Measurements from ENCODE around the gene ATIC.

ATIC gene

DNA sequence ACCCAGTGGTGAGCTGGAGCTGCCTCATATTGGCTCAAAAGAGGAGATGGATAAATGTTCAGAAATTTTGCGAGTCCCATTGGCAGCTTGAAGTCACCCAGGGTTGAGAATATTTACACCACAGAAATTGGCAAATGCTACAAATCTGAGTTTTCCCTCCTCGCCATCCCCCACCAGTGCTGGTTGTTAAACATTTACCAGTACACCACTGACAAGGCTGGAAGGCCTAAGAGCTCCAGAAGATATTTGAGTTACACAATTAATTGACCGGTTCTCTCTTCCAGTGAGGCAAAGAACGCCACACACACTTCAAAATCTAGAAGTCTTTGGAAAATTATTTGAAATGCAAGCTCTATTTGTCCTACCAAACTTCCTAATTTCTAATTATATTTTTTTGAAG lies 47.5 kb upstream of the ATIC start (continued):
- TF ChIP-seq, protein P1, sequence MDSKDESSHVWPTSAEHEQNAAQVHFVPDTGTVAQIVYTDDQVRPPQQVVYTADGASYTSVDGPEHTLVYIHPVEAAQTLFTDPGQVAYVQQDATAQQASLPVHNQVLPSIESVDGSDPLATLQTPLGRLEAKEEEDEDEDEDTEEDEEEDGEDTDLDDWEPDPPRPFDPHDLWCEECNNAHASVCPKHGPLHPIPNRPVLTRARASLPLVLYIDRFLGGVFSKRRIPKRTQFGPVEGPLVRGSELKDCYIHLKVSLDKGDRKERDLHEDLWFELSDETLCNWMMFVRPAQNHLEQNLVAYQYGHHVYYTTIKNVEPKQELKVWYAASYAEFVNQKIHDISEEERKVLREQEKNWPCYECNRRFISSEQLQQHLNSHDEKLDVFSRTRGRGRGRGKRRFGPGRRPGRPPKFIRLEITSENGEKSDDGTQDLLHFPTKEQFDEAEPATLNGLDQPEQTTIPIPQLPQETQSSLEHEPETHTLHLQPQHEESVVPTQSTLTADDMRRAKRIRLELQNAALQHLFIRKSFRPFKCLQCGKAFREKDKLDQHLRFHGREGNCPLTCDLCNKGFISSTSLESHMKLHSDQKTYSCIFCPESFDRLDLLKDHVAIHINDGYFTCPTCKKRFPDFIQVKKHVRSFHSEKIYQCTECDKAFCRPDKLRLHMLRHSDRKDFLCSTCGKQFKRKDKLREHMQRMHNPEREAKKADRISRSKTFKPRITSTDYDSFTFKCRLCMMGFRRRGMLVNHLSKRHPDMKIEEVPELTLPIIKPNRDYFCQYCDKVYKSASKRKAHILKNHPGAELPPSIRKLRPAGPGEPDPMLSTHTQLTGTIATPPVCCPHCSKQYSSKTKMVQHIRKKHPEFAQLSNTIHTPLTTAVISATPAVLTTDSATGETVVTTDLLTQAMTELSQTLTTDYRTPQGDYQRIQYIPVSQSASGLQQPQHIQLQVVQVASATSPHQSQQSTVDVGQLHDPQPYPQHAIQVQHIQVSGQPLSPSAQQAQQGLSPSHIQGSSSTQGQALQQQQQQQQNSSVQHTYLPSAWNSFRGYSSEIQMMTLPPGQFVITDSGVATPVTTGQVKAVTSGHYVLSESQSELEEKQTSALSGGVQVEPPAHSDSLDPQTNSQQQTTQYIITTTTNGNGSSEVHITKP (tag by site-specific recombination; IDR thresholded peaks at IDR 0.05): no peak
- TF ChIP-seq ZNF521 (tag by site-specific recombination; IDR thresholded peaks at IDR 0.05) (no peak), ZNF664 (tag by site-specific recombination; IDR thresholded peaks at IDR 0.05) (no peak)
- TF ChIP-seq, protein P2, sequence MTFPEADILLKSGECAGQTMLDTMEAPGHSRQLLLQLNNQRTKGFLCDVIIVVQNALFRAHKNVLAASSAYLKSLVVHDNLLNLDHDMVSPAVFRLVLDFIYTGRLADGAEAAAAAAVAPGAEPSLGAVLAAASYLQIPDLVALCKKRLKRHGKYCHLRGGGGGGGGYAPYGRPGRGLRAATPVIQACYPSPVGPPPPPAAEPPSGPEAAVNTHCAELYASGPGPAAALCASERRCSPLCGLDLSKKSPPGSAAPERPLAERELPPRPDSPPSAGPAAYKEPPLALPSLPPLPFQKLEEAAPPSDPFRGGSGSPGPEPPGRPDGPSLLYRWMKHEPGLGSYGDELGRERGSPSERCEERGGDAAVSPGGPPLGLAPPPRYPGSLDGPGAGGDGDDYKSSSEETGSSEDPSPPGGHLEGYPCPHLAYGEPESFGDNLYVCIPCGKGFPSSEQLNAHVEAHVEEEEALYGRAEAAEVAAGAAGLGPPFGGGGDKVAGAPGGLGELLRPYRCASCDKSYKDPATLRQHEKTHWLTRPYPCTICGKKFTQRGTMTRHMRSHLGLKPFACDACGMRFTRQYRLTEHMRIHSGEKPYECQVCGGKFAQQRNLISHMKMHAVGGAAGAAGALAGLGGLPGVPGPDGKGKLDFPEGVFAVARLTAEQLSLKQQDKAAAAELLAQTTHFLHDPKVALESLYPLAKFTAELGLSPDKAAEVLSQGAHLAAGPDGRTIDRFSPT (tag by site-specific recombination; IDR thresholded peaks at IDR 0.05): no peak

- no peaks in the 10 kb centered on the region for H3K4me1 ChIP-seq (ENCODE audit: control insufficient read depth, insufficient read depth, low read length)
- POLR2A ChIA-PET: no interaction called here
- no peak overlapping the region for H3K4me3 ChIP-seq (ENCODE audit: low read depth, low read length)
These were observed 42.3 kb upstream of the ATIC start for GRCh38 chr2:215269397-215270117.

More at GRCh38 chr2:215269397-215270117, 42.3 kb upstream of the ATIC start:
- CTCF ChIA-PET: interaction anchor here (0.6 to 1.4 kb wide), 42 partner anchors 8 to 1835 kb away, joined by 3 to 11 read pairs (median 3); no protein-coding TSS in a partner anchor
- no peaks in the 10 kb centered on the region for H3K36me3 ChIP-seq (ENCODE audit: control insufficient read depth in 2 of 2, insufficient read depth in 1 of 2, low read length in 2 of 2)
- TF ChIP-seq, protein P3, sequence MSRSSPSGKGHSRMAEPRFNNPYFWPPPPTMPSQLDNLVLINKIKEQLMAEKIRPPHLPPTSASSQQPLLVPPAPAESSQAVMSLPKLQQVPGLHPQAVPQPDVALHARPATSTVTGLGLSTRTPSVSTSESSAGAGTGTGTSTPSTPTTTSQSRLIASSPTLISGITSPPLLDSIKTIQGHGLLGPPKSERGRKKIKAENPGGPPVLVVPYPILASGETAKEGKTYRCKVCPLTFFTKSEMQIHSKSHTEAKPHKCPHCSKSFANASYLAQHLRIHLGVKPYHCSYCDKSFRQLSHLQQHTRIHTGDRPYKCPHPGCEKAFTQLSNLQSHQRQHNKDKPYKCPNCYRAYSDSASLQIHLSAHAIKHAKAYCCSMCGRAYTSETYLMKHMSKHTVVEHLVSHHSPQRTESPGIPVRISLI (tag by site-specific recombination; IDR thresholded peaks at IDR 0.05): peak; percentile 72; the same call in 1 of the 2 replicates
- TF ChIP-seq KLF9 (tag by site-specific recombination; IDR thresholded peaks at IDR 0.05; ENCODE audit: low read depth) (no peak), PRDM2 (tag by site-specific recombination; IDR thresholded peaks at IDR 0.05; ENCODE audit: borderline replicate concordance) (no peak), CTCF (tag by site-specific recombination; IDR thresholded peaks at IDR 0.05) (peak; percentile 35; the same call in 1 of the 2 replicates), ZNF660 (tag by site-specific recombination; IDR thresholded peaks at IDR 0.05) (0 out of 2 replicates have a peak, but pooled peaks have one; percentile 35), ZNF654 (tag by site-specific recombination; IDR thresholded peaks at IDR 0.05; ENCODE audit: low read depth) (peak; percentile 63), ZBTB17 (tag by site-specific recombination; IDR thresholded peaks at IDR 0.05) (no peak)
- H3K9me3 ChIP-seq (ENCODE audit: control insufficient read depth, insufficient read depth, low read depth, low read length): no peaks in the 10 kb centered on the region
- H3K27ac ChIP-seq (ENCODE audit: extremely low read depth, low read depth, low read length): no peak overlapping the region
